NB4 (cell line): ENCODE results near the gene FRMD5.

Experiments
- CTCF ChIP-seq: IDR thresholded peaks from one replicate; pipeline ENCODE4 v1.5.1; 2012; ENCODE audit warnings: low read depth, low read length
- MAX ChIP-seq: IDR thresholded peaks from 2 replicates; pipeline ENCODE4 v1.6.1; 2011; ENCODE audit warnings: low read depth, low read length
- POLR2A ChIP-seq: IDR thresholded peaks from 2 replicates; pipeline ENCODE4 v1.6.1; 2011; ENCODE audit warnings: mild to moderate bottlenecking; ENCODE audit not compliant: insufficient read length; ENCODE audit errors: extremely low read depth

GRCh38 chr15:43903864-43904290, 291.2 kb downstream of the FRMD5 start:
- peak; percentile 42 for TF ChIP-seq CTCF
- peak; percentile 42; the same call in 1 of the 2 replicates for TF ChIP-seq MAX
- TF ChIP-seq POLR2A, result no peak
